DMS 273 (cell line): ENCODE data around the gene CLMN.
A peak's percentile ranks its signal among the peaks of the same experiment; 100 is the strongest.

Experiments used
- DNase-seq: peaks from one replicate; lab custom pipeline; 2025; ENCODE audit not compliant: unreplicated experiment; lab: John Stamatoyannopoulos, UW

Gene CLMN

DNA sequence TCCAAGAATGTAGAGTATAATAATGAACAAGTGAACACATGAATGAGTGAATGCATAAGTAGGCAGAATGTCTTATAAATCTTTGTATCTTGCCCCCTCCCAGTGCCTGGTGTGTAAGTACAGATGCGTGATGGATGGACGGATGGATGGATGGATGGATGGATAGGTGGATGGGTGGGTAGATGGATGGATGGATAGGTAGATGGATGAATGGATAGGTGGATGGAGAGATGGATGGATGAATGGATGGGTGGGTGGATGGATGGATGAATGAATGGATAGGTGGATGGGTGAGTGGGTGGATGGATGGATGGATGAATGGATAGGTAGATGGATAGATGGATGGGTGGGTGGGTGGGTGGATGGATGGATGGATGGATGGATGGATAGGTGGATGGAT, 74.4 kb downstream of the CLMN start:
- no peak for DNase-seq

DNA sequence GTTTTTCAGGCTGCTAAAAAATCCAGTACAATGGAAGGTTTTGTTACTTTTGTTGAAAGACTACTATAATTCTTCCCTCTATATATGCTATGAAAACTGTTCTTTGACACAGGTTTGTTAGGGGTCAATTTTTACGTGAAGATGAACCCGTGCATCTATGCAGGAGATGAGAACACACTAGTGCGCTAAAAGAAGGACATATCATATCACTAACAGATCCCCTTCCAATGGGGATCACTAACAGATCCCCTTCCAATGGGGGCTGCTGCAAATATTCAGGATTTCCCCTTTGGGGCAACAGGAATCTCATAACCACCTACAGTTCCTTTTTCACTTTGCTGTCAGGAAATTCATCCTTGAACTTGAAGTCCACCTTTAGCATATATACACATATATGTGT, 75.1 kb downstream of the CLMN start:
- no peak for DNase-seq

DNA sequence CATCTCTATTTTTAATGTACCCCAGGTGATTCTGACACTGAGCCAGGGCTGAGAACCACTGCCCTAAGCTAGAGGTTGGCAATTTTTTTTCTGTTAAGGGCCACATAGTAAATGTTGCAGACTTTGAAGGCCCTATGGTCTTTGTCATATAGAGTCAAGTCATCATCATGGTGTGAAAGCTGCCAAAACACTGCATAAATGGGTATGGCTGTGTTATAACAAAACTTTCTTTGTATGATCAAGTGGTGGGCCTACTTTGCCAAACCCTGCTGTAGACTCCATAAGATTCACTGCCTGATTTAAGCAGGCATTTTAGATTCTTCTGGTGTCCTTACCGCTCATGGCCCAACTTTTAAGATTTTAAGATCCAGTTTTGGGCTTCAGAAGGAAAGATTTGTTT, 76.8 kb downstream of the CLMN start:
- no peak for DNase-seq

DNA sequence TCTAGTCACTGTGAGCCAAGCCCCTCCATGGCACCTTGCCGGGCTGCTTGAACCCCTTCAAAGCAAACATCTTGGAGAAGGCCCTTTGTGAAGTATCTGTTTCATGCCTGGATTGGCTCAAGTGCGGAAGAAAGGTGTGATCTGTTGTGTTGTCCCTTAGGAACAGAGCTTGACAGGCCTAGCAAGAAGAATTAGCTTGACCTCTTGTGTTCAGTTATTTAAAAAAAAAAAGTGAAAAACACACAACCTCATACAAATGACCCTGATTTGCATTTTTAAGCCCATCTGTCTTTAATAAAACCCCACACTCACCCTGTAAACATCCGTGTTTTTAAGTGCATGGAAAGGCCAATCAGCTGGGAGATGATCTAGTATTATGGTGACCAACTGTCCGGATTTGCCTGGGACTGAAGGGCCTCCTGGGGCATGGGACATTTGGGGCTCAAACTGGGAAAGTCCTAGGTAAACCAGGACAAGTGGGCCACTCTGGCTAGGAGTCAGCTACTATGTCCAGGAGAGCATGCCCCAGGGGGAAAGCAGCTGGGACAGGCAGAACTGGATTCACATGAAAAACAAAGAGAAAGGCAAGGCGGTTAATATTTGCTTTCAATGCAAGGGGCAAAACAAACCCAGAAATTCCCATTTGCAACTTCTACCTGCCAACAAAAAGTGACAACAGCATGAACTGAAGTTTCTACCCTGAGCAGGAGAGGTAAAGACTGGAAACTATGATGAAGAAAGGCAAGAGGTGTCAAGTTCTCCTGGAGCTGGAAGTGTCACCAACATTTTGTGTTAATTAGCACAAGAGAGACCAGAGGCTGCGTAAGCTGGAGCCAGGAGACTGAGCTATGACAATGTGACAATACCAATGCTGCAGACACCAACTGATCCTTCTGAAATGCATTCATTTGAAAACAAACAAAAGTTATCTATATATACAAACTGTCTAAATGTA, 78.6 kb downstream of the CLMN start:
- no peak for DNase-seq

DNA sequence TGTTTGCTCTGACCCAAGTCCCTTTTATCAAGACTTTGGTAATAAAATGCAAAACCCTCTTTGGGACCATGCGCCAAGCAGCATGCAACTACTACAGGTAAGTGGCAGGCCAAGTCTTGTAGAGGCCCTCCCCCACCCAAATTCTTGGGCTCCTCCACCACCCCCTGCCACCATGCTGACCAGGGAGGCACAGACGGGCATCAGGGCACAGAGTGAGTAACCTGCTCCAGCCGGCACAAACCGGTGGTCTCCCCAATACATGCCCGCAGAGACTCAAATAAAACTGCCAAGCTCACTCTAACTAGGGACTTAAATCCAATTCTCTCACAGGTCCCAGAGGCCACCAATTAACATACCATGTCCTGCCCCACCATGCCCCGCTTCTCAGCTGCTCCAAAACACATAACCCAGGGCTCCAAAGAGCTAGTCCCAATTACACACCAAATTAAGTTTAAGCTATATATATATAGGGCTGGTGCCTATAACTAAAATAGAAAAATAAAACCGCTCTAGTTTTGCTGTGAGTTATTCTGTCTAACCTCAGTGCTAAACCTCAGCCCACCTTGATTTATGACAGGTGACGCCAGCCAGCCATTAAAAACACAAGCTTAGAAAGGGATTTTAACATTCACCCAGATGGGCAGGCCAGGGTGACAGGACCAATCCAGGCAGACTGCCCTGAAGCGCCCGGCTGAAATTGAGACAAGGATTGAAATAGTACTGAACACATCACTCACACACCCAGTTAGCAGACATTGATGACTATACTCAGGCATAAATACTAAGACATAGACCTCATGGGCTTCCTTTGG, 81.0 kb downstream of the CLMN start:
- no peak for DNase-seq

DNA sequence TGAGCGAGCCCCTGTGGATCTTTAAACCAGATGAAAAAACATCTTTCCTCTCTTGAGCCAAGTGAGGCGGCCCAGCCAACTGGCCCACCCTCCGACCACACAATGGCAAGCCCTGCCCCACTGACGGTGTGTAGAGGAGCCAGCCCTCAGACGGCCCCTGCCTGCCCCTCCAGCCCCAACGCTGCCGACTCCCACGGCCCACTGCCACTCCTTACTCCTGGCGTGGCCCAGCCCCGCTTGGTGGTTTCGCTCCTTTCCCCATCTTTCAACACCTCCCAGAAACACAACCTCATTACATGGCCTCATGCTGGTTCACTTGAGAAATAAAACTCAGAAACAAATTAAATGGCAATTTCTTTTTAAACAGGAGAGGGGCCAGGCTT, 81.8 kb downstream of the CLMN start:
- DNase-seq = no peak

DNA sequence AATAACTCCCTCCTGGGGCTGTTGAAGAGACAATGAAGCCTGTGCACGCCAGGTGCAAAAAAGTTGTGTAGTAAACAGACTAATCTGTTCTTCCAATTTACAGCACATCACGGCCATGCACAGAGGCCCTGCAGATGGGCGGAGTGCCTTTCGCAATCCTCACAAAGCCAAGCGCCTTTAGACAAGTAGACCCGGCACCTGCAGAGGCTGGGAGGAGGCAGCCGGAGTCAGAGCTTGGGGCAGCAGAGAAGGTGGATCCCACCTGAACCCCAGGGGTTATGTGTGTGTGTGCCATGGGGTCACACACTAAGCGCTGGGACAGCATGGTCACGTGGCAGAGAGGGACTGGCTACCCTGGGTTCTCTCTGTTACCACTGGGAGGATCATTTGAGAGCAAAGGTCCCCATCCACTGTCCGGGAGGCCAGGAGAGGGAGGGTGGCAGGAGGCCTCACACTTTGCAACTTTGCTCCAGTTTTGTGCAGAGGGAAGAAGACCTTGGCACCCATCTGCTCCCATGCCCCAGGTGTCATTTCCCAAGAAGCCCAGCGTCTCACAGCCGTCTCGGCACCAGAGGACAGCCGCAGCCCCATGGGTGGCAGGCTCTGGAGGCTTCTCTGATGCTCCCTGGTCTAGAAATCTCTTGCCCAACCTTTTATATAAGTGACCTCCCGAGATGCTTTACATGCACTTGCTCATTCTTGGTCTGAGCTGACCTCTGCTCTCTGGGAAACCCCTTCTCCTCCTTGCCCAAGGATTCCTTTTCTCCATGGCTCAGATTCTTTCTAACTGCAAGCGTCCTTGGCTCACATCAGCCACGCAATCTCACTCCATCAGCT, 82.4 kb downstream of the CLMN start:
- no peak for DNase-seq

DNA sequence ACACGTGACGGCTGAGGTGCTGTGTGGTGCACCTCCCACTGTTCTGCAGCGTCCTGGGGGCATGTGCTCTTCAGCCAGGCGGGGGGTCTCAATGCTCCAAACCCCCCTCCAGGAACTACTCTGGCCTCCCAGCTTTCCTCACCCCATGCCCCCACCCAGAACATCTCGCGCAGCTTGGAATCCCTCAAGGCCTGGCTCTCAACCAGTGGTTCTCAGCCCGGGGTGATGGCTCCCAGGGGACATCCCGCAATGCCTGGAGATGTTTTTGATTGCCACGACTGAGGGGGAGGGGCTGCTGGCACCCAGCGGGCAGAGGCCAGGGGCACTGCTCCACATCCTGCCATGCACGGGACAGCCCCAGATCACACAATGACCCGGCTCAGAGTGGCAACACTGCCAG, 83.5 kb downstream of the CLMN start:
- DNase-seq = no peak

DNA sequence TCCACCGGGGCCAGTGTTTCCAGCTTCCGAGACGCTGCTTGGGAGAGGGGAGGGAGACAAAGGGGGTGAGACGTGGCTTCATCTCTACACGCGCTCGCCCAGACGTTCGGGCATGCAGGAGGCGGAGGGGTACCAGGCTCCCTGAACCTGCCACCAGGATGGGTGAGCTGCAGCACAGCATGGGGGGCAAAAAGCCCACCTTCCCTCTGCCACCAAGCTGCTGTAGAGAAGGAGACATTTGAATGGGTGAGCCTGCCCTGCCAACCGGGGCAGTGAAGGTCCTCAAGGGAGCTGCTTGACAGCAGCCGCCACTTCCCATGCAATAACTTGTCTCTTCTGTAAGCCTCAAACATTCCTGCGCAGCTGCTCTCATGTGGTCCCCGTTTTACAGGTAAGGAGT, 83.9 kb downstream of the CLMN start:
- no peak for DNase-seq

DNA sequence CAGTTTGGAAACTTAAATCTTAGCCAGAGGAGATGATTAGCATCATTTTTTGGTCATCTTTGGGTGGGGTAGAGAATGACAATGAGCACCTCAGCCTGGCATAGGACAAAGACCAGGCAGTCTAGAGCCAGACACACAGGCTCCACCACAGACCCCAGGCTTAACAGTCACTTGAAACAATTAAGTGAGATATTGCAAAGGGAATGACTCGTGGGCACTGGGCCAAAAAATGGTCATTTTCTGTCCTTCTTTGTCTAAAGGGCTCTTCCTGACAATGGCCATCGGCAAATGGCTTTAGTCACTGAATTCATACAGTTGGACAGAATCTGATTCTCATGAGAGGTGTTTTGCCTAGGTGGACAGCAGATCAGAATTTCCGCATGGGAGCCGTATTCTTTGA, 84.4 kb downstream of the CLMN start:
- no peak for DNase-seq

DNA sequence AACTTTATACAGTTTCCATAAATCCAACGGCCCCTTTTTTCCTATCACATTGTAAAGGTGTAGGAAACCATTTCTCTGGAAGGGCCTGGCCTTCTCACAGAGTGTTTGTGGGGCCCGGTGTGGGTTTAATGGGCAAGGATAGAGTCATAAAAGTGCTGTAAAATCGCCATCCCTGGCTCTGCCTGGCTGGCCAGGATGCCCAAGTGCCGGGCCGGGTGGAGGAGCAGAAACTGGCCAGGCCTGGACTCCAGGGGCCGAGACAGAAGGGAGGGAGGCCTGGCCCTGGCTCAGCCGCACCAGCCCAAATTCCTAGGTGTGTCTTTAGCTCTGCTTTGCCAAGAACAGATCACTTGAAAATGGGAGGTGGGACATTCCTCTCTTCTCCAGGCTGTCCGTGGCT, 85.3 kb downstream of the CLMN start:
- no peak for DNase-seq

DNA sequence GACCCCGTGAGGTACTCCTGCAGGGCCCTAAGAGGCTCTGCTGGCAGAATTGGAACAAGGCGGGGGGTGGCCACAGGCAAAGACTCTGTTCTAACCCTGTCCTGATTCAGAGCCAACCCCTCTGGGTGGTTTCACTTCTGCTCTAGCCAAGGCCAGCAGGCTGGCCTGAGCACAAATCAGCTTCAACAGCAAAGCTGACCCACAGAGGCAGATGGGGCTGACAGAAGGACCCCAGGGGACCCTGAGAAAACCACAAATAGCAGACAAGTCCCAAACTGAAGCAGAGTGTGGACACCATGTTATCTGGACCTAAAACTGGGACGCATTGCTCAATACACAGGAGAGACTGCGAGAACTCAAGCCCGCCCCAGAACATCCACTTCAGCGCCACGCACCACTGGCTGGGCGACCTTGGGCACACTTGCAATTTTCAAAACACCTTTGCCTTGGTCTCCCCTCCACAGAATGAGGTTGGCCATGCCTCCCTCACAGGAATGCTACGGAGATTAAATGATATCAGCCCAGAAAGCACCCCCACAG, 85.9 kb downstream of the CLMN start:
- DNase-seq = no peak

DNA sequence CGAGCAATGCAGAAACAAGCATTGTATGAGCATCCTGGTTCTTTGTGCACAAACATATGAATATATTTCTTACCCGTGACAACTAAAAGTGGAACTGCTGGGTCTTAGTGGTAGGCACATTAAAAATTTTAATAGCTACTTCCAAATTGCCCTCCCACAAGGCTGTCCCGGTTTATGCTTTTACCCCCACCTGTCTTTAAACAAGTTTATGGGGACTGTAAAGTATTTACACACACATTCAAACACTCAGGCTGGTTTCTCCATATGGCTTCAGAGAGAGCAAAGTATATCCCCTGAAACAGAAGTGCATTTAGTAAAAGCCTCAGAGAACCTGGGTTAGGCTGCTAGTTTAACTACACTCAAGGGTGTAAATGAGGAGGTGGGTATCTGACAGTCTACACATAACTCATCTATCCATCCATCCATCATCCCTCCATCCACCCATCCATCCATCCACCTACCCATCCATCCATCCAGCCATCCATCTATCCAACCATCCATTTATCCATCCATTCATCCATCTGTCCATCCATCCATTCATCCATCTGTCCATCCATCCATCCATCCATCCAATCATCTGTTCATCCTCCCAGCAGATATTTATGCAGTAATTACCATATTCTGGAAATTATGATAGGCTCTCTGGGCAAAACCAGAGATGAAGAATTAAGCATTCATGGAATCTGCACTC, 86.7 kb downstream of the CLMN start:
- no peak for DNase-seq

DNA sequence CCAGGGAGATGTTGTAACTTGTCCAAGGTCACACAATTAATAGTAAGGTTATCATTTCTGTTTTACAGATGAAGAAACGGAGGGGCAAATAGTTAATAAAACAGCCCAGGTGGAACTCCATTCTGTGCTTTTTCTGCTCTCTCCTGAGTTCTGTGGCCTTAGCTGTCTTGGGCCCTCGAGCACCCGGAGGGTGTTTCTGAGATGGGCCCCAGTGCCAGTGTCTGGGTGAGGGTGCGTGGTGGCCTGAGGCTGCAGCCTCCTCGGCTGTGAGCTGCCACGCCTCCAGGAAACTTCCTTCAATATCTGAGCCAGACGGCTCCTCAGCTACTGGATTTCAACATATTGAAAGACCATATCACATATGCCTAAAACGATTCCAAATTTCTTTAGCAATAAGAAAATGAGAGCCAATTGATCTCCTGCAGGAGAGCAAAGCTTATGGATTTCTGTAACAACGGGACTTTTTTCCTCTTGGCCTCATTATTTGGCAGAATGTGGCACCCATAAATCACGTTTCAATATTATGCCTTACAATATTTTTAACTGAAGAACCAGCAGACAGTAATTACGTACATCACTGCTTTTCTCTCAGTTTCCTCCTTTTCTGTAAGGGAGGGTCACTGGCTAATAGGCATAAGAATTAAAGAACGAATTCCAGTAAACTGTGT, 87.6 kb downstream of the CLMN start:
- no peak for DNase-seq

DNA sequence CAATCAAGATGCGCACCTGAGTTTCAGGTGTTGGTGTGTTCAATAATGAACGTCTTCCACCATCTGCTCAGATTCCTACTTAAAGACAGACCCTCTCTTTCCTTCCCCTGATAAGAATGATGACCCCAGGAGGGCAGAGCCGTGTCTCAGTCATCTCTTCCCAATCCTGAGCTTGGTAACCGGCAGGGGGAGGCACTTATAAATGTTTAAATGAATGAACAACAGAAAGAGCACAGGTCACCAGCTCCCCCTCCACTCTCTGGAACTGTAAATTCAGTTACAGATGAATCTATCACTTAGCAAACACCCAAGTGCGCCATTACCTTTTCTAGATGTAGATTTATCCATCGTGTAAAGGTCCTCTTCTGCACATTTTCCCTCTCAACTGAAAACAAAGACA, 90.0 kb downstream of the CLMN start:
- no peak for DNase-seq

DNA sequence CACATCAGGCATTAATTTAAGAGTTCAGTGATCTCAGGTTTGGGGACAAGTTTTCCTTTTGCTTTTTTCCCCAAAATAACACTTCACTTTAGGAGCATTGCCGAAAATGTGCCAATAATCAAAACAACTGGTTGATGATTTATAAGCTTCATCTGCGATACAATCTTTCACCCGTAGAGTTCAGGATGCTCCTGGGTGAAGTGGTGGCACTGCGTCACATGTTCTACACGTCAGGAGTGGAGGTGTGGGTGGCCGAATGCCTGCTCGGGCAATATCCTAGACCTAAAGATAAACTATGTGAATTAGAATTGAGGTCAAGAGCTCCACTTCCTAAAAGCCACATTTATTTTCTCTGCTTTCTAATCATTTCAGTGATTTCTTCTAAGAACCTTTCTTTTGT, 91.5 kb downstream of the CLMN start:
- DNase-seq = no peak

DNA sequence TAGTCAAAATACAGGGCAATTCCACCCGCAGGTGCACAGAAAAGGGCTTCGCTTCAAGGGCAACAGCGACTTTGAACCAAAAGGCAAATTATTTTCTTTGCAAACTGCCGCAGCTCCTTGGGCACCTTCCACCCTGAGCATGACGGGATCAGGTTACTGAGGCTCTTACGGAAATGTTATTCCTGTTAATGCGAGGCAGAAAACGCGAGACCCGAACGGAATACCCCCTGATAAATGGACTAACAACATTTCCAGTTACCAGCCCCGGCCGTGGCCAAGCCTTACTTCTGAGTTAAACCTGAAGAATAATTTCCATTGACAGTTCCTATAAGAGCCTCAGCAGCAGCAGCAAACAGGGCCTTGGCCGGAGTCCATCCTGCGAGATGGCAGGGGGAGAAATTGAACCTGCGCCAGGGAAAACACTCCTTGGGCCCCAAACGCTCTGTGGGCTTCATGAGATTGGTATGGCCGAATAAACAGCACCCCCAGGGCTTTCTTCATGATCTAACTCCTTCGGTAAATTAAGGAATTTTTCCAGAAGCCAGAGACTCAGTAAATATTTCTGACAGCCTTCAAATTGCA, 92.3 kb downstream of the CLMN start:
- peak; percentile 76 for DNase-seq

DNA sequence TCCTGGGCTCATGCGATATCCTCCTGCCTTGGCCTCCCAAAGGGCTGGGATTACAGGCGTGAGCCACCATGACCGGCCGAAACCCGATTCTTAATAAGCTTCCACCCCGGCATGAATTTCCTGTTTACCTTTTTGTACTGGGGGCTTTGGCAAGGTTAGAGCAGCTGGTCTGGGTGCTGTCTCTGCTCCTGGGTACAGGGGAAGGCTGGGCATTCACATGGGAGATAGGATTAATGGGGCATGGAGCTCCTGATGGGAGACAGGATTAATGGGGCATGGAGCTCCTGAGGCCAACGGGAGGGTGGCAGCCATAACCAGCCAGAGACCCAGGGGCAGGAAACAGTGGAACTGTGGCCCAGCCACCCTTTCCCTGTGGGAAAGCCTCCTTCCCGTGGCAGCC, 92.9 kb downstream of the CLMN start:
- peak; percentile 36 for DNase-seq

DNA sequence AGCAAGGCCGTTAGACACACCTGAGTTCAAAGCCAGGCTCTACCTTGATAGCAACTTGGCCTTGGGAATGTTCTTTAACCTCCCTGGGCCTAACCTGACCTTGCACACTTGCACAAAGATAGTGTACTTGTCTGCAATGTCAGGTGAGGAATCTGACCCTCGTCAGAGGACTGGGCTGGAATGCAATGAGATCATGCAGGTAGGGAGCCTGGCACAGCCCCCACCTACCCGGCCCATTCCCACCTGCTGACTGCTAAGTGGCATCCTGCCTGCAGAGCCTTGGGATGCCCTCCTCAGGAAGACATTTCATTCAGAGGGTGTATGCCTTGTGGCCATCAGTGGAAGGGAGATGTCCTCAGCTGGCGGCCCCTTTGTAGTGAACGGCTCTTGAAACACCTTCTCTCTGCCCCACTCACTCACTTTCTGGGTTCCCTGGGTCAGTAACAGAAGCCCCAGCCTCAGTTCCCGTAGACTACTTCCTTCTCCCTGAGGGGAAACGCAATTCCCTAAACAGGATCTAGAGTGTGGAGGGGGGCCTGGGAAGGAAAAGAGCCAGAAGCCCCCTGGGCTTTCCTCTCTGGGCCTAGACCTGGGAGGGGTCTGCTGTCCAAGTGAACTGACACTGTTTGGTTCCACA, 94.3 kb downstream of the CLMN start:
- DNase-seq = no peak
